ENCODE results near the gene CAPN9. TPM values are rescaled to one million over a fixed set of nuclear protein-coding genes. Genes with fewer than 3 reads are reported as not detected.
A peak's percentile ranks its signal among the peaks of the same experiment; 100 is the strongest.

The CAPN9 gene
- total RNA-seq, 1 donor from 2014 or later: not detected

- Mint-ChIP-seq H3K27me3 (ENCODE audit: low read depth) (no peaks in the 10 kb centered on the region), H3K4me3 (ENCODE audit: unreplicated experiment) (no peak overlapping the region), H3K27ac (ENCODE audit: unreplicated experiment) (peak overlapping the region; percentile 97), H3K4me1 (ENCODE audit: low read depth) (peaks cover 73% of the 10 kb centered on the region), H3K9me3 (ENCODE audit: low read depth) (no peaks in the 10 kb centered on the region), H3K36me3 (ENCODE audit: low read depth) (peaks cover 1% of the 10 kb centered on the region)
- no peak for DNase-seq (ENCODE audit: low spot score)
- no peak for TF ChIP-seq CTCF (IDR thresholded peaks at IDR 0.05)
Measured at GRCh38 chr1:230824551-230824918, 77.3 kb downstream of the CAPN9 start.

GRCh38 chr1:230824919-230825721 is 77.9 kb downstream of the CAPN9 start:
- peaks cover 76% of the 10 kb centered on the region for H3K4me1 Mint-ChIP-seq (ENCODE audit: low read depth)
- DNase-seq (ENCODE audit: low spot score): no peak
- peak overlapping the region; percentile 97 for H3K27ac Mint-ChIP-seq (ENCODE audit: unreplicated experiment)
- peaks cover 1% of the 10 kb centered on the region for H3K36me3 Mint-ChIP-seq (ENCODE audit: low read depth)
- no peak for TF ChIP-seq CTCF (IDR thresholded peaks at IDR 0.05)
- no peak overlapping the region for H3K4me3 Mint-ChIP-seq (ENCODE audit: unreplicated experiment)
- no peaks in the 10 kb centered on the region for H3K27me3 Mint-ChIP-seq (ENCODE audit: low read depth)
- no peaks in the 10 kb centered on the region for H3K9me3 Mint-ChIP-seq (ENCODE audit: low read depth)

DNA sequence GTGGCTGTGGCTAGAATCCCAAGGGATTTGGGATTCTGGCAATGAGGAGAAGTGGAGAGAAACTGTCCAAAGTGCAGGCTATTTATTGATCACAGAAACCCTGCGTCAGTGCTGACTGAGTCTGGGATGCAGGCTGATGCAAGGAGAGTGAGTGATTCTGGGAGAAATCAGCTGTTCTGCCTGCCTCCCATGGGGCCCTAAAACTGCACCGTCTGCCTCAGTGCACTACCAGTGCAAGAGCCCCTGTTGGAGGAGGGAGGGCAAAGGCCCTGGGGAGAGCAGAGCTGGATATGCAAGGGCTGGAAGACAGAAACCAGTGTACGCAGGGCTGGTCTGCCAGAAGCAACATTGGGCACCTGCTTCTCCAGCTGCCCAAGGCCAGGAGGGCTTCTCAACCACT is 78.6 kb downstream of the CAPN9 start:
- H3K4me3 Mint-ChIP-seq (ENCODE audit: unreplicated experiment): no peak overlapping the region
- peaks cover 78% of the 10 kb centered on the region for H3K4me1 Mint-ChIP-seq (ENCODE audit: low read depth)
- DNase-seq (ENCODE audit: low spot score): no peak
- peak overlapping the region; percentile 97 for H3K27ac Mint-ChIP-seq (ENCODE audit: unreplicated experiment)
- H3K36me3 Mint-ChIP-seq (ENCODE audit: low read depth): peaks cover 1% of the 10 kb centered on the region
- H3K9me3 Mint-ChIP-seq (ENCODE audit: low read depth): no peaks in the 10 kb centered on the region
- no peaks in the 10 kb centered on the region for H3K27me3 Mint-ChIP-seq (ENCODE audit: low read depth)
- no peak for TF ChIP-seq CTCF (IDR thresholded peaks at IDR 0.05)

DNA sequence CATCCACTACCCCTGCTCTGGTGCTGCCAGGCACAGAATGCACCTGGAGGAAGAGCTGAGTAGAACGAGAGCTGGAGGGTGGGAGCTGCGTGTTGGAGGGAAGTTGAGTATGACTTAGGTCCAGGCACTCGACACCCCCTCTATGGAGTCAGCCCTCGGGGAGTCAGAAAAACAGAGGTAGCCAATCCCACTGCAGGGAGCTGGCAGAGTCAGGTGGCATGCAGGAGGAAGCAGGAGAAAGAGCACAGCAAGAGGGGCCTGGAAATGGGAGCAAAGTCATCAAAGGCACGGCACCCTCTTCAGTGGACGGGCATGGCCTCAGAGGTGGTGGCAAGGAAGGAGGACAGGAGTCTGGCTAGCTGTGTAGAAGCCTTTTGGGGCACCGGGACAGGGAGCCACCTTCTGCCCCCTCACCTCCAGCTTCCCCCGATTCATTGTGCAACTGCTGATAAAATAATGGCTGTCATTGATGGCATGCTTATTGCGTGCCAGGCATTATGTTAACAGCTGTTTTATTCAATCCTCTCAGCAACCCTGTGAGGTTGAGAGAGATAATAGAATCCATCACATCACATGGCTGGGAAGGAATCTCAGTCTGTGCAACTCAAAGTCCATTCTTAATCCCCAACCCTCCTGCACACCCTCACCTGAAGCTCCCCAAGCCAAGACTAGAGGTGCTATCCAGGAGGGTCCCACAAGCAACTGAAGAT is 79.1 kb downstream of the CAPN9 start:
- H3K4me1 Mint-ChIP-seq (ENCODE audit: low read depth): peaks cover 81% of the 10 kb centered on the region

More for the DNA sequence above, 79.1 kb downstream of the CAPN9 start:
- Mint-ChIP-seq H3K27me3 (ENCODE audit: low read depth) (no peaks in the 10 kb centered on the region), H3K36me3 (ENCODE audit: low read depth) (peaks cover 1% of the 10 kb centered on the region), H3K9me3 (ENCODE audit: low read depth) (no peaks in the 10 kb centered on the region), H3K27ac (ENCODE audit: unreplicated experiment) (peak overlapping the region; percentile 97), H3K4me3 (ENCODE audit: unreplicated experiment) (no peak overlapping the region)
- TF ChIP-seq CTCF (IDR thresholded peaks at IDR 0.05): no peak
- no peak for DNase-seq (ENCODE audit: low spot score)
